Measurements from ENCODE around the gene KRTAP10-4.
"Not testable (repeated sequence)": the region's sequence is repeated elsewhere in the genome, so short reads cannot be mapped to it uniquely, and the experiment has no call there.

The KRTAP10-4 gene

GRCh38 chr21:44549525-44550211 lies 23.9 kb upstream of the KRTAP10-4 start:
- no peak overlapping the region for H2BK12ac ChIP-seq (ENCODE audit: low read length in 2 of 2)

GRCh38 chr21:44550285-44550684 lies 23.2 kb upstream of the KRTAP10-4 start:
- not testable (repeated sequence) for H2AFZ ChIP-seq (ENCODE audit: low read depth, low read length); H2AK5ac ChIP-seq (ENCODE audit: low read length, severe bottlenecking); H2BK15ac ChIP-seq (ENCODE audit: low read depth, poor library complexity, severe bottlenecking); DNase-seq; H3K36me3 ChIP-seq (ENCODE audit: control insufficient read depth in 1 of 2, insufficient read depth in 2 of 2, low read depth in 1 of 2, low read length in 2 of 2); H4K8ac ChIP-seq (ENCODE audit: low read length); H3K18ac ChIP-seq (ENCODE audit: low read depth in 1 of 2, low read length in 2 of 2); H3K4me3 ChIP-seq (ENCODE audit: insufficient read depth in 1 of 2, low read depth in 1 of 2, low read length in 2 of 2); H3K14ac ChIP-seq (ENCODE audit: low read length in 2 of 2); H2BK120ac ChIP-seq (ENCODE audit: low read depth, low read length); H3K4me2 ChIP-seq (ENCODE audit: low read length, poor library complexity, severe bottlenecking); H4K91ac ChIP-seq (ENCODE audit: low read length); H3K23ac ChIP-seq (ENCODE audit: low read length in 2 of 2); H3K4ac ChIP-seq (ENCODE audit: low read depth in 1 of 2, low read length in 2 of 2); H3K79me1 ChIP-seq (replicated peaks; ENCODE audit: low read length, poor library complexity, severe bottlenecking); H2BK5ac ChIP-seq (ENCODE audit: low read depth, low read length, poor library complexity, severe bottlenecking); H3K27ac ChIP-seq (ENCODE audit: low read length, poor library complexity, severe bottlenecking); H3K9ac ChIP-seq (ENCODE audit: low read length); H2BK12ac ChIP-seq (ENCODE audit: low read length in 2 of 2); H3K4me1 ChIP-seq (ENCODE audit: control insufficient read depth, insufficient read depth, low read depth, low read length)
- WGBS, result 74% methylated on average over 17 of the region's 17 CpGs
- Histone ChIP-seq H3K27me3 (ENCODE audit: control insufficient read depth in 1 of 2, insufficient read depth in 1 of 2, low read length in 2 of 2) (peaks cover 19 to 50% of the 10 kb centered on the region in 2 experiments), H3K9me3 (ENCODE audit: control insufficient read depth, low read length) (peaks cover 10% of the 10 kb centered on the region)

More at GRCh38 chr21:44549525-44550211, 23.9 kb upstream of the KRTAP10-4 start:
- Histone ChIP-seq H3K4me1 (ENCODE audit: control insufficient read depth, insufficient read depth, low read depth, low read length) (no peaks in the 10 kb centered on the region), H3K23ac (ENCODE audit: low read length in 2 of 2) (no peak overlapping the region), H3K9ac (ENCODE audit: low read length) (no peak overlapping the region), H4K91ac (ENCODE audit: low read length) (no peak overlapping the region), H3K4me2 (ENCODE audit: low read length, poor library complexity, severe bottlenecking) (no peak overlapping the region), H4K8ac (ENCODE audit: low read length) (no peak overlapping the region), H3K14ac (ENCODE audit: low read length in 2 of 2) (no peak overlapping the region), H3K79me1 (replicated peaks; ENCODE audit: low read length, poor library complexity, severe bottlenecking) (no peaks in the 10 kb centered on the region), H3K4me3 (ENCODE audit: insufficient read depth in 1 of 2, low read depth in 1 of 2, low read length in 2 of 2) (no peak overlapping the region), H2BK120ac (ENCODE audit: low read depth, low read length) (no peak overlapping the region), H2AFZ (ENCODE audit: low read depth, low read length) (no peak overlapping the region), H3K27ac (ENCODE audit: low read length, poor library complexity, severe bottlenecking) (no peak overlapping the region), H2BK15ac (ENCODE audit: low read depth, poor library complexity, severe bottlenecking) (no peak overlapping the region), H2BK5ac (ENCODE audit: low read depth, low read length, poor library complexity, severe bottlenecking) (no peak overlapping the region), H3K9me3 (ENCODE audit: control insufficient read depth, low read length) (peaks cover 10% of the 10 kb centered on the region), H3K36me3 (ENCODE audit: control insufficient read depth in 1 of 2, insufficient read depth in 2 of 2, low read depth in 1 of 2, low read length in 2 of 2) (no peaks in the 10 kb centered on the region), H2AK5ac (ENCODE audit: low read length, severe bottlenecking) (no peak overlapping the region), H3K4ac (ENCODE audit: low read depth in 1 of 2, low read length in 2 of 2) (no peak overlapping the region), H3K18ac (ENCODE audit: low read depth in 1 of 2, low read length in 2 of 2) (no peak overlapping the region), H3K27me3 (ENCODE audit: control insufficient read depth in 1 of 2, insufficient read depth in 1 of 2, low read length in 2 of 2) (peaks cover 19 to 44% of the 10 kb centered on the region in 2 experiments)
- 77% methylated on average over 25 of the region's 25 CpGs for WGBS
- DNase-seq, result no peak

GRCh38 chr21:44550807-44551206 lies 22.7 kb upstream of the KRTAP10-4 start:
- no peak overlapping the region for H2BK5ac ChIP-seq (ENCODE audit: low read depth, low read length, poor library complexity, severe bottlenecking)
- no peak overlapping the region for H3K4ac ChIP-seq (ENCODE audit: low read depth in 1 of 2, low read length in 2 of 2)
- no peak overlapping the region for H2AFZ ChIP-seq (ENCODE audit: low read depth, low read length)
- H3K4me1 ChIP-seq (ENCODE audit: control insufficient read depth, insufficient read depth, low read depth, low read length), result no peaks in the 10 kb centered on the region
- no peak overlapping the region for H3K14ac ChIP-seq (ENCODE audit: low read length in 2 of 2)
- no peak overlapping the region for H2AK5ac ChIP-seq (ENCODE audit: low read length, severe bottlenecking)
- WGBS, result 73% methylated on average over 10 of the region's 10 CpGs
- no peak overlapping the region for H2BK15ac ChIP-seq (ENCODE audit: low read depth, poor library complexity, severe bottlenecking)
- no peak overlapping the region for H3K4me2 ChIP-seq (ENCODE audit: low read length, poor library complexity, severe bottlenecking)
- H3K27ac ChIP-seq (ENCODE audit: low read length, poor library complexity, severe bottlenecking), result no peak overlapping the region
- H3K27me3 ChIP-seq (ENCODE audit: control insufficient read depth in 1 of 2, insufficient read depth in 1 of 2, low read length in 2 of 2), result peaks cover 19 to 51% of the 10 kb centered on the region in 2 experiments
- H3K36me3 ChIP-seq (ENCODE audit: control insufficient read depth in 1 of 2, insufficient read depth in 2 of 2, low read depth in 1 of 2, low read length in 2 of 2), result no peaks in the 10 kb centered on the region
- no peak overlapping the region for H2BK120ac ChIP-seq (ENCODE audit: low read depth, low read length)
- H3K4me3 ChIP-seq (ENCODE audit: insufficient read depth in 1 of 2, low read depth in 1 of 2, low read length in 2 of 2), result no peak overlapping the region
- H3K9me3 ChIP-seq (ENCODE audit: control insufficient read depth, low read length), result peaks cover 10% of the 10 kb centered on the region
- no peak overlapping the region for H2BK12ac ChIP-seq (ENCODE audit: low read length in 2 of 2)
- no peak overlapping the region for H3K18ac ChIP-seq (ENCODE audit: low read depth in 1 of 2, low read length in 2 of 2)
- H3K9ac ChIP-seq (ENCODE audit: low read length), result no peak overlapping the region
- no peak for DNase-seq
- H3K79me1 ChIP-seq (replicated peaks; ENCODE audit: low read length, poor library complexity, severe bottlenecking), result no peaks in the 10 kb centered on the region
- H4K91ac ChIP-seq (ENCODE audit: low read length), result no peak overlapping the region
- H3K23ac ChIP-seq (ENCODE audit: low read length in 2 of 2), result no peak overlapping the region
- no peak overlapping the region for H4K8ac ChIP-seq (ENCODE audit: low read length)

GRCh38 chr21:44551340-44551961 lies 22.1 kb upstream of the KRTAP10-4 start, which contains the start of gene KRTAP10-2:
Gene KRTAP10-2 (minus strand): TSS chr21:44551505. CDS start chr21:44551458, 47 bp downstream.
- no peak within 1 kb of the TSS for H2BK15ac ChIP-seq (ENCODE audit: low read depth, poor library complexity, severe bottlenecking)

More at GRCh38 chr21:44551340-44551961, 22.1 kb upstream of the KRTAP10-4 start, which contains the start of gene KRTAP10-2:
- no peak for DNase-seq
- Histone ChIP-seq H3K9ac (ENCODE audit: low read length) (no peak within 1 kb of the TSS), H3K4me3 (ENCODE audit: insufficient read depth in 1 of 2, low read depth in 1 of 2, low read length in 2 of 2) (no peak within 1 kb of the TSS), H2BK12ac (ENCODE audit: low read length in 2 of 2) (no peak within 1 kb of the TSS), H3K79me1 (replicated peaks; ENCODE audit: low read length, poor library complexity, severe bottlenecking) (no peaks in the 10 kb centered on the region), H4K91ac (ENCODE audit: low read length) (no peak within 1 kb of the TSS), H4K8ac (ENCODE audit: low read length) (no peak within 1 kb of the TSS), H3K4ac (ENCODE audit: low read depth in 1 of 2, low read length in 2 of 2) (no peak within 1 kb of the TSS), H2AFZ (ENCODE audit: low read depth, low read length) (no peak within 1 kb of the TSS), H3K4me1 (ENCODE audit: control insufficient read depth, insufficient read depth, low read depth, low read length) (no peaks in the 10 kb centered on the region), H3K36me3 (ENCODE audit: control insufficient read depth in 1 of 2, insufficient read depth in 2 of 2, low read depth in 1 of 2, low read length in 2 of 2) (no peaks in the 10 kb centered on the region), H2BK5ac (ENCODE audit: low read depth, low read length, poor library complexity, severe bottlenecking) (no peak within 1 kb of the TSS), H3K18ac (ENCODE audit: low read depth in 1 of 2, low read length in 2 of 2) (no peak within 1 kb of the TSS), H3K4me2 (ENCODE audit: low read length, poor library complexity, severe bottlenecking) (no peak within 1 kb of the TSS), H3K23ac (ENCODE audit: low read length in 2 of 2) (no peak within 1 kb of the TSS), H3K27ac (ENCODE audit: low read length, poor library complexity, severe bottlenecking) (no peak within 1 kb of the TSS), H3K9me3 (ENCODE audit: control insufficient read depth, low read length) (peaks cover 10% of the 10 kb centered on the region), H3K14ac (ENCODE audit: low read length in 2 of 2) (no peak within 1 kb of the TSS), H2AK5ac (ENCODE audit: low read length, severe bottlenecking) (no peak within 1 kb of the TSS), H2BK120ac (ENCODE audit: low read depth, low read length) (no peak within 1 kb of the TSS), H3K27me3 (ENCODE audit: control insufficient read depth in 1 of 2, insufficient read depth in 1 of 2, low read length in 2 of 2) (peaks cover 19 to 51% of the 10 kb centered on the region in 2 experiments)
- WGBS, result 75% methylated on average over 17 of the region's 17 CpGs

Measured in mesenchymal stem cell (in vitro differentiated cells and primary cell).